Measurements from ENCODE around the gene PEX11A.

GRCh38 chr15:89686522-89686921 lies 4.0 kb downstream of the PEX11A start:
- TF ChIP-seq PRDM1 (tag by site-specific recombination; IDR thresholded peaks at IDR 0.05) (no peak), CTCF (tag by site-specific recombination; IDR thresholded peaks at IDR 0.05) (no peak), ZNF629 (tag by site-specific recombination; IDR thresholded peaks at IDR 0.05) (no peak), ZNF513 (tag by site-specific recombination; IDR thresholded peaks at IDR 0.05) (no peak)

Measured in HEK293 (cell line).